ENCODE measurements around the gene HLX.

Gene HLX

GRCh38 chr1:220928725-220929300 is 49.6 kb downstream of the HLX start:
- Histone ChIP-seq H3K4me1 (ENCODE audit: insufficient read depth, low read length, severe bottlenecking) (no peaks in the 10 kb centered on the region), H2AFZ (ENCODE audit: low read length) (no peak overlapping the region)

GRCh38 chr1:220929304-220929703 is 50.1 kb downstream of the HLX start:
- Histone ChIP-seq H3K79me2 (ENCODE audit: insufficient read depth, low read length) (no peaks in the 10 kb centered on the region), H3K27me3 (ENCODE audit: insufficient read depth, low read length) (no peaks in the 10 kb centered on the region), H4K20me1 (ENCODE audit: insufficient read depth, low read length) (no peaks in the 10 kb centered on the region), H3K4me1 (ENCODE audit: insufficient read depth, low read length, severe bottlenecking) (no peaks in the 10 kb centered on the region), H3K9me2 (ENCODE audit: low read depth, low read length) (no peaks in the 10 kb centered on the region), H3K36me3 (ENCODE audit: insufficient read depth, low read length) (no peaks in the 10 kb centered on the region), H3K4me3 (ENCODE audit: low read depth, low read length, poor library complexity, severe bottlenecking) (no peak overlapping the region), H3K9me3 (ENCODE audit: low read length) (no peaks in the 10 kb centered on the region), H3K27ac (ENCODE audit: low read depth, low read length, poor library complexity, severe bottlenecking) (no peak overlapping the region), H3K9ac (ENCODE audit: low read length) (no peak overlapping the region), H3K4me2 (ENCODE audit: low read length) (no peak overlapping the region), H3F3A (ENCODE audit: insufficient read depth, low read length) (no peaks in the 10 kb centered on the region), H2AFZ (ENCODE audit: low read length) (no peak overlapping the region)
- no peak for TF ChIP-seq CTCF (IDR thresholded peaks at IDR 0.05; ENCODE audit: low read length)
- TF ChIP-seq EZH2 (IDR thresholded peaks at IDR 0.05; ENCODE audit: borderline replicate concordance, low read length) = no peak

More at GRCh38 chr1:220928725-220929300, 49.6 kb downstream of the HLX start:
- no peaks in the 10 kb centered on the region for H3K9me3 ChIP-seq (ENCODE audit: low read length)
- H3K79me2 ChIP-seq (ENCODE audit: insufficient read depth, low read length) = no peaks in the 10 kb centered on the region
- H4K20me1 ChIP-seq (ENCODE audit: insufficient read depth, low read length) = no peaks in the 10 kb centered on the region
- no peak for TF ChIP-seq CTCF (IDR thresholded peaks at IDR 0.05; ENCODE audit: low read length)
- no peak for TF ChIP-seq EZH2 (IDR thresholded peaks at IDR 0.05; ENCODE audit: borderline replicate concordance, low read length)
- H3K4me2 ChIP-seq (ENCODE audit: low read length) = no peak overlapping the region
- H3K27me3 ChIP-seq (ENCODE audit: insufficient read depth, low read length) = no peaks in the 10 kb centered on the region
- H3K27ac ChIP-seq (ENCODE audit: low read depth, low read length, poor library complexity, severe bottlenecking) = no peak overlapping the region
- no peak overlapping the region for H3K4me3 ChIP-seq (ENCODE audit: low read depth, low read length, poor library complexity, severe bottlenecking)
- no peak overlapping the region for H3K9ac ChIP-seq (ENCODE audit: low read length)
- H3F3A ChIP-seq (ENCODE audit: insufficient read depth, low read length) = no peaks in the 10 kb centered on the region
- H3K9me2 ChIP-seq (ENCODE audit: low read depth, low read length) = no peaks in the 10 kb centered on the region
- H3K36me3 ChIP-seq (ENCODE audit: insufficient read depth, low read length) = no peaks in the 10 kb centered on the region
